GM23248 (cell line): ENCODE data around the gene ERC1. TPM values are rescaled to one million over a fixed set of nuclear protein-coding genes. Genes with fewer than 3 reads are reported as not detected.

Experiments
- DNase-seq: peaks from one replicate; pipeline ENCODE4 v3.0.0-alpha.2; 2015
- H2AFZ ChIP-seq: fragments of 200-600 bp; sonication (generic); 2 replicates; pipeline ENCODE4 v1.6.1; 2016; ENCODE audit warnings: antibody characterized with exemption
- H3F3A ChIP-seq: fragments of 200-600 bp; sonication (generic); 2 replicates; pipeline ENCODE4 v1.6.1; 2016; ENCODE audit warnings: mild to moderate bottlenecking, antibody characterized with exemption, mixed run types; ENCODE audit not compliant: insufficient read depth
- H3K27ac ChIP-seq: fragments of 200-600 bp; sonication (generic); 2 replicates; pipeline ENCODE4 v1.5.1; 2016; ENCODE audit warnings: mild to moderate bottlenecking
- H3K27me3 ChIP-seq: fragments of 200-600 bp; sonication (generic); replicated peaks from 2 replicates; pipeline ENCODE4 v1.6.1; 2016; ENCODE audit warnings: mild to moderate bottlenecking; ENCODE audit not compliant: insufficient read depth
- H3K36me3 ChIP-seq: fragments of 200-600 bp; sonication (generic); 2 replicates; pipeline ENCODE4 v1.6.1; 2016; ENCODE audit warnings: low read depth, mild to moderate bottlenecking
- H3K4me1 ChIP-seq: fragments of 200-600 bp; sonication (generic); 2 replicates; pipeline ENCODE4 v1.6.1; 2016; ENCODE audit warnings: mild to moderate bottlenecking; ENCODE audit not compliant: insufficient read depth
- H3K4me2 ChIP-seq: fragments of 200-600 bp; sonication (generic); one replicate; pipeline ENCODE4 v1.6.1; 2016; ENCODE audit warnings: mild to moderate bottlenecking; ENCODE audit not compliant: unreplicated experiment
- H3K4me3 ChIP-seq: fragments of 200-600 bp; sonication (generic); 2 replicates; pipeline ENCODE4 v1.5.1; 2016; ENCODE audit warnings: mild to moderate bottlenecking
- H3K79me2 ChIP-seq: fragments of 200-600 bp; sonication (generic); 2 replicates; pipeline ENCODE4 v1.6.1; 2016; ENCODE audit warnings: mild to moderate bottlenecking; ENCODE audit not compliant: insufficient read depth
- H3K9ac ChIP-seq: fragments of 200-600 bp; sonication (generic); 2 replicates; pipeline ENCODE4 v1.6.1; 2016; ENCODE audit warnings: mild to moderate bottlenecking
- H3K9me2 ChIP-seq: fragments of 200-600 bp; sonication (generic); 2 replicates; pipeline ENCODE4 v1.6.1; 2016; ENCODE audit warnings: mixed run types, mild to moderate bottlenecking, moderate library complexity; ENCODE audit not compliant: insufficient read depth
- H3K9me3 ChIP-seq: fragments of 200-600 bp; sonication (generic); one replicate; pipeline ENCODE4 v1.6.1; 2017; ENCODE audit warnings: low read depth
- H4K20me1 ChIP-seq: fragments of 200-600 bp; sonication (generic); 2 replicates; pipeline ENCODE4 v1.6.0; 2016; ENCODE audit not compliant: insufficient read depth
- EZH2 ChIP-seq: fragments of 200-600 bp; sonication (generic); IDR thresholded peaks from 2 replicates; pipeline ENCODE4 v1.6.1; 2018; ENCODE audit warnings: antibody characterized with exemption, mild to moderate bottlenecking; ENCODE audit not compliant: insufficient read depth, poor library complexity, severe bottlenecking
- EZH2phosphoT487 ChIP-seq: fragments of 200-600 bp; sonication (generic); IDR thresholded peaks from 2 replicates; pipeline ENCODE4 v1.6.1; 2018; ENCODE audit warnings: antibody characterized with exemption, moderate library complexity, mild to moderate bottlenecking, low read depth; ENCODE audit not compliant: insufficient read depth
- WGBS, 2 experiments: methylation state at CpG; one replicate each; pipeline ENCODE4 v1.1.6; 2015 to 2017; ENCODE audit warnings: low lambda C conversion rate in 2 of 2, low coverage in 1 of 2; ENCODE audit errors: missing lambda C conversion rate in 2 of 2; 5-methylcytosine and 5-hydroxymethylcytosine counted together
- in situ Hi-C: fragments of 300-500 bp; cut with MboI; formaldehyde crosslinking; loops from 2 replicates; pipeline ENCODE4 v1.15.0; 2020
- polyA plus RNA-seq: library from polyadenylated mRNA; unstranded; fragments of >200 nt; fragmentation: Nextera tagmentation; extraction: Ambion mirVana; gene quantifications from 2 replicates; pipeline ENCODE4 v1.2.1, GENCODE V29; 2016
- total RNA-seq: library from RNA; depleted of rRNA; stranded (reverse); fragments of >200 nt; shearing (Covaris generic); gene quantifications from 2 replicates; pipeline ENCODE4 v1.2.3, GENCODE V29; 2014

The ERC1 gene
- total and polyA plus RNA-seq, 2 experiments from 2014 or later: 21.5 to 23.3 TPM

DNA sequence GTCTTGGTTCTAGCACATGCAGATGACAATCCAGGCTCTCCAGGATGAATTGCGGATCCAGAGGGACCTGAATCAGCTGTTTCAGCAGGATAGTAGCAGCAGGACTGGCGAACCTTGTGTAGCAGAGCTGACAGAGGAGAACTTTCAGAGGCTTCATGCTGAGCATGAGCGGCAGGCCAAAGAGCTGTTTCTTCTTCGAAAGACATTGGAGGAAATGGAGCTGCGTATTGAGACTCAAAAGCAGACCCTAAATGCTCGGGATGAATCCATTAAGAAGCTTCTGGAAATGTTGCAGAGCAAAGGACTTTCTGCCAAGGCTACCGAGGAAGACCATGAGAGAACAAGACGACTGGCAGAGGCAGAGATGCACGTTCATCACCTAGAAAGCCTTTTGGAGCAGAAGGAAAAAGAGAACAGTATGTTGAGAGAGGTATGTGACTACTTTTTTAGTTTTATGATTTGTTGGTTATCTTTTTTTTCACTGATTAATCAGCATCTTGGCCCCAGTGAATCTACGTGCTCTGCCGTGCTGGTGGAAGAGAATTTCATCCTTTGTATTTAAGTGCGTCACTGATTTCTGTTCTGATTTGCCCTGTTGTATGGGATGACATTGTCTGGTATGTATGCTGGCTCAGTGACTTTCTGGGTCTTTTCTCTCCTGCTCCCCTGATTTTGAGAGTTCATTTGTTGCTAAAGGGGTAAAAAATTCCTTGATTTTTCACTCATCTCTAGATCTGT lies 92.3 kb downstream of the ERC1 start:
- no peak overlapping the region for H3K4me2 ChIP-seq
- no peak for DNase-seq
- H2AFZ ChIP-seq: no peak overlapping the region
- H4K20me1 ChIP-seq: no peaks in the 10 kb centered on the region
- no peaks in the 10 kb centered on the region for H3K36me3 ChIP-seq
- H3F3A ChIP-seq: 0 out of 2 replicates have a peak, but pooled peaks cover 17% of the 10 kb centered on the region
- in situ Hi-C loops: no loop called here
- no peaks in the 10 kb centered on the region for H3K9me2 ChIP-seq
- TF ChIP-seq EZH2phosphoT487: no peak
- no peak for TF ChIP-seq EZH2
- WGBS, 2 experiments: 64 to 68% methylated on average over 12 of the region's 12 CpGs
- H3K4me1 ChIP-seq: peaks cover 4% of the 10 kb centered on the region; the same call in 1 of the 2 replicates
- H3K79me2 ChIP-seq: peaks cover 62% of the 10 kb centered on the region
- H3K27ac ChIP-seq: peak overlapping the region; percentile 24; the same call in 1 of the 2 replicates
- no peaks in the 10 kb centered on the region for H3K9me3 ChIP-seq
- H3K4me3 ChIP-seq: no peak overlapping the region
- H3K9ac ChIP-seq: no peak overlapping the region
- H3K27me3 ChIP-seq: no peaks in the 10 kb centered on the region

DNA sequence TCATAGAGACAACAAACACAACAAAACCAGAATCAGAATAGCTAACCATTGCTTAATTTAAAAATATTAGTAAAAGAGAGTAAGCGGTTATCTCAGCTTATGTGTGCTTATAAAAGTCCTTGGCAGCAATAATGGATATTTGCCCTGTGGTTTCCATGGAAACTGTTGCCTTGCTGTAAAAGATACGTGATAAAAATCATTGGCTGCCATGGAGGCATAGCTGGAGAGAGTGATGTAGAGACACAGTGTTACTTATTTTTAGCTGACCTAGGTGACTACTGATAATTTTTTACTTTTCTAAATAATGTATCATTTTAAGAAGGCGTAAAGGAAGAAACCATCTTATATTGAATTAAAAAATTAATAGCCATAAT lies 92.9 kb downstream of the ERC1 start:
- H3K9me3 ChIP-seq: no peaks in the 10 kb centered on the region
- TF ChIP-seq EZH2 (no peak), EZH2phosphoT487 (no peak)
- H3K4me3 ChIP-seq: no peak overlapping the region
- peak; percentile 65 for DNase-seq
- H4K20me1 ChIP-seq: no peaks in the 10 kb centered on the region
- H3K36me3 ChIP-seq: no peaks in the 10 kb centered on the region
- peaks cover 56% of the 10 kb centered on the region for H3K79me2 ChIP-seq
- H3K4me1 ChIP-seq: peaks cover 4% of the 10 kb centered on the region; the same call in 1 of the 2 replicates
- no peak overlapping the region for H3K4me2 ChIP-seq
- H3F3A ChIP-seq: 0 out of 2 replicates have a peak, but pooled peaks cover 17% of the 10 kb centered on the region
- no peak overlapping the region for H2AFZ ChIP-seq
- no peaks in the 10 kb centered on the region for H3K9me2 ChIP-seq
- in situ Hi-C loops: no loop called here
- no peak overlapping the region for H3K9ac ChIP-seq
- H3K27ac ChIP-seq: peak overlapping the region; percentile 24; the same call in 1 of the 2 replicates
- 45 to 46% methylated on average over 3 of the region's 3 CpGs for WGBS, 2 experiments
- H3K27me3 ChIP-seq: no peaks in the 10 kb centered on the region

DNA sequence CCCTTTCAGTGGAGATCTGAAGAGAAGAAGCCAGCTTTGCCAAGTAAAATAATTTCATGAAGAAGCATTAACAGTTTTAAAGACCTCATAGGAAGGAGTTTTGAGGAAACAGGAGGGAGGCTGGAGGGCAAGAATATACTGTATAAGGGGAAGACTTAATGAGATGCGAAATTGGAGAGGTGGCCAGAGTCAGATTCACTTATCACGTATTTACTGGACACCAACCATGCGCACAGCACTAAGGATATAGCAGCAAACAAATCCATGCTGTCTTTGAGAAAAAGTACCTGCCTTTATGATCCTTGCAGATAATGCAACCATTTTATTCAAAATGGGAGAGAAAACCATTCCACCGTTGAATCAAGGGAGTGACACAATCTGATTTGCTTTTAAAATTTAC lies 100.3 kb downstream of the ERC1 start:
- Histone ChIP-seq H3K4me1 (peaks cover 11% of the 10 kb centered on the region; the same call in 1 of the 2 replicates), H3F3A (peaks cover 18% of the 10 kb centered on the region), H3K36me3 (no peaks in the 10 kb centered on the region), H3K27me3 (no peaks in the 10 kb centered on the region), H4K20me1 (no peaks in the 10 kb centered on the region), H3K9ac (no peak overlapping the region), H3K9me2 (no peaks in the 10 kb centered on the region), H3K27ac (no peak overlapping the region), H3K4me3 (no peak overlapping the region), H2AFZ (no peak overlapping the region), H3K9me3 (no peaks in the 10 kb centered on the region), H3K4me2 (no peak overlapping the region), H3K79me2 (peaks cover 55% of the 10 kb centered on the region)
- no peak for DNase-seq
- TF ChIP-seq EZH2phosphoT487 (no peak), EZH2 (no peak)
- 68 to 74% methylated on average over 4 of the region's 4 CpGs for WGBS, 2 experiments
- in situ Hi-C loops: loop anchor here (10.0 kb wide), 1 partner anchor 157 kb away; no protein-coding TSS in a partner anchor

DNA sequence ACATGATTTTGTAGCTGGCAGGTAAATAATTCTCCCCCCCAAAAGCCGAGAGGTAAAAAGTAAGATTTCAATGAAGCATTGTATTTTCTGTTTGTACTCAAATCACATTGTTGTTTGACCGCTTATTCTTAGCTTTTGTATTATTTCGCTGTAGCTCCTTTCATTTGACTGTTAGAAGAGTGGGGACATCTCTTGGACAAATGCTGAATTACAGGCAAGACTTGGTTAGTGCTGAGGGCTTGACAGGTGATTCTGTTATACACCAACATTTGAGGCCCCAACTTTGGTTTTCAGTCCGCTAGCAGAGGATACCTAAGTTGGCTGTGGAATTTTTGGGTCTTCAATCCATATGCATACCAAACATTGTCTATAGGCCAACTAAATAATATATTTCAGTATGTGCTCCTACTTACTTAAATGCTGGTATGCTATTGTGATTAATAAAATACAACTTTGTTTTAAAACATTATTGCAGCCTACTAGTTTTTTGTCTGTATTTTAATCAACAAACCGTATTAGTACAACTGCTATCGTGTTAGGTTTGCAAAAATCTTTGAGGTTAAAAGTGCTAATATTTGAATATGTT lies 102.2 kb downstream of the ERC1 start:
- H4K20me1 ChIP-seq: peaks cover 9% of the 10 kb centered on the region; the same call in 1 of the 2 replicates
- H3K27ac ChIP-seq: no peak overlapping the region
- H3K79me2 ChIP-seq: peaks cover 74% of the 10 kb centered on the region
- no peak overlapping the region for H2AFZ ChIP-seq
- 23 to 27% methylated on average over 6 of the region's 6 CpGs for WGBS, 2 experiments
- peaks cover 11% of the 10 kb centered on the region; the same call in 1 of the 2 replicates for H3K4me1 ChIP-seq
- H3K4me3 ChIP-seq: no peak overlapping the region
- peak; percentile 67 for DNase-seq
- H3K27me3 ChIP-seq: no peaks in the 10 kb centered on the region
- no peak overlapping the region for H3K9ac ChIP-seq
- H3F3A ChIP-seq: peaks cover 18% of the 10 kb centered on the region
- TF ChIP-seq EZH2 (no peak), EZH2phosphoT487 (no peak)
- H3K9me2 ChIP-seq: no peaks in the 10 kb centered on the region
- no peaks in the 10 kb centered on the region for H3K36me3 ChIP-seq
- in situ Hi-C loops: loop anchor here (10.0 kb wide), 1 partner anchor 158 kb away; no protein-coding TSS in a partner anchor
- no peak overlapping the region for H3K4me2 ChIP-seq
- no peaks in the 10 kb centered on the region for H3K9me3 ChIP-seq
